Body of pancreas (tissue), 4 donors: ENCODE measurements around the gene NECTIN4. TPM values are rescaled to one million over a fixed set of nuclear protein-coding genes. Genes with fewer than 3 reads are reported as not detected.

Source experiments
- ATAC-seq: fragments of 150-250 bp; one replicate; pipeline ENCODE4 v1.9.1; 2016
- DNase-seq, 4 donors: peaks; one replicate each; pipeline ENCODE4 v3.0.0-alpha.2; 2019
- H3K27ac ChIP-seq, 4 donors: fragments of 200-600 bp; sonication (generic); 1 replicate in 3 of 4; 2 replicates in 1 of 4; pipeline versions ENCODE4 v1.5.1 to v1.6.1; 2016 to 2019; ENCODE audit warnings: mild to moderate bottlenecking in 1 of 4, mixed read lengths in 1 of 4, moderate library complexity in 1 of 4
- H3K27me3 ChIP-seq, 2 donors: fragments of 200-600 bp; sonication (generic); one replicate each; pipeline ENCODE4 v1.6.0; 2016; ENCODE audit warnings: mild to moderate bottlenecking in 1 of 2
- H3K36me3 ChIP-seq, 2 donors: fragments of 200-600 bp; sonication (generic); replicated peaks in 1 of 2; 2 replicates each; pipeline ENCODE4 v1.5.1; 2016; ENCODE audit warnings: low read depth in 2 of 2; ENCODE audit not compliant: insufficient read depth in 1 of 2
- H3K4me1 ChIP-seq: fragments of 200-600 bp; sonication (generic); one replicate; pipeline ENCODE4 v1.6.0; 2016
- H3K4me3 ChIP-seq, 2 donors: fragments of 200-600 bp; sonication (generic); 1 replicate in 1 of 2; 2 replicates in 1 of 2; pipeline ENCODE4 v1.5.1; 2016 to 2019
- H3K9me3 ChIP-seq, 3 donors: fragments of 200-600 bp; sonication (generic); 1 replicate in 2 of 3; 2 replicates in 1 of 3; pipeline ENCODE4 v1.5.1; 2016
- CTCF ChIP-seq, 7 experiments: fragments of 450-650 bp in 4 of 7; fragments of 200-600 bp in 3 of 7; sonication (generic) in 3 of 7; IDR thresholded peaks; one replicate each; pipeline ENCODE4 v1.5.1; 2016 to 2019; ENCODE audit warnings: antibody characterized with exemption in 7 of 7
- POLR2A ChIP-seq, 3 donors: fragments of 450-650 bp; IDR thresholded peaks; one replicate each; pipeline ENCODE4 v1.6.1; 2016; ENCODE audit warnings: antibody characterized with exemption in 3 of 3, mild to moderate bottlenecking in 2 of 3
- WGBS, 2 donors: methylation state at CpG; one replicate each; pipeline ENCODE4 v1.1.5; 2017; 5-methylcytosine and 5-hydroxymethylcytosine counted together
- intact Hi-C: fragments of 100-400 bp; cut with DNase I; formaldehyde crosslinking; loops from one replicate; pipeline ENCODE4 v1.15.1; 2023
- total RNA-seq, 2 donors: library from RNA; depleted of rRNA; stranded (reverse); fragments of >200 nt; gene quantifications; one replicate each; pipeline ENCODE4 v1.1.0, GENCODE V29; 2016

The NECTIN4 gene
- total RNA-seq, 2 donors from 2014 or later = 3.0 to 4.2 TPM

DNA sequence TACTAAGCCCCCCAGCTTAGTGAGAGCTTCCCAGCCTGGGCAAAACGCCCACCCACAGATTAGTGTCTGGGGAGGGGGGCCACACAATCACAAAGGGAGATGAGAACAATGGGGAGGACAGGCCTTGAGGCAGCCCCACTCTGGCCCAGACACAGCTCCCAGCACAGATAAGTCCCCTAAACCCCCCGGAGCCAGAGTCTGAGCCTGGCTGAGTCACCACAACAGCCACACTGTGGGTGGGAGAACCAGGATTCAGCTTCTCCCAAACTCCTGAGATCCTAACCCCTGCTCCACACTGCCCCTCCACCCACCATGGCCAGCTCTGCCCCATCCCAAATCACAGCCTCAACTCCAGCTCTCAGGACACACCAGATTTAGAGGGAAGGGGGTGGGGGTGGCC is 4.2 kb downstream of the NECTIN4 start:
- intact Hi-C loops = no loop called here
- no peaks in the 10 kb centered on the region for H3K36me3 ChIP-seq
- WGBS, 2 donors = 64% methylated on average over 2 of the region's 2 CpGs; no CpG with 5 or more reads in 1 of the 2 donors
- no peak overlapping the region for H3K4me3 ChIP-seq
- H3K27ac ChIP-seq = peak overlapping the region in 2 of 4 donors; percentile 70 to 84
- TF ChIP-seq POLR2A (IDR thresholded peaks at IDR 0.05) = no peak
- TF ChIP-seq CTCF (IDR thresholded peaks at IDR 0.05) = no peak
- peaks cover 75% of the 10 kb centered on the region for H3K4me1 ChIP-seq
- DNase-seq (no peak), ATAC-seq (no peak)
- H3K27me3 ChIP-seq = no peaks in the 10 kb centered on the region
- no peaks in the 10 kb centered on the region for H3K9me3 ChIP-seq

DNA sequence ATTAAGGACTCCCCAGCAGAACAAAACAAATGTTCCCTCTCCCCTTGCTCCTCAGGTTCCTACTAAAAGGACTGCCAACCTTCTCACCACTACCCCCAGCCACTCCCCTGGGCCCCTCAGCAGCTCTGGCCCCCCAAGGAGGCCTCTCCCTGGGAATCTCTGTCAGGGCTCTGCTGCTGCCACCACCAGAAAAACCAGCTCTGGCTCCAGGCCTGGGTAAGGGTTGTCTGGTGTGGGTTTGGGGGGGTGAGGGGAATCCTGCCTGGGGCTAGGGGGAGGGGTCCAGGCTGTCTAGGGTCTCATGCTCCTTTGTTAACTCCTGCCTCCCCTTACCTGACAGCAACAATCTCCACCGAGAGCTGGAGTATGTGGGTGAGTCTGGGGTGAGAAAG is 4.8 kb downstream of the NECTIN4 start:
- no peak for TF ChIP-seq CTCF (IDR thresholded peaks at IDR 0.05)
- no peak for TF ChIP-seq POLR2A (IDR thresholded peaks at IDR 0.05)
- Histone ChIP-seq H3K4me1 (peaks cover 70% of the 10 kb centered on the region), H3K4me3 (no peak overlapping the region), H3K27me3 (no peaks in the 10 kb centered on the region), H3K27ac (peak overlapping the region; percentile 70 to 84 (median 82)), H3K36me3 (no peaks in the 10 kb centered on the region), H3K9me3 (no peaks in the 10 kb centered on the region)
- ATAC-seq (no peak), DNase-seq (no peak)
- intact Hi-C loops = no loop called here
- 83 to 85% methylated on average over 1 of the region's 1 CpG for whole genome bisulfite sequencing, 2 donors

DNA sequence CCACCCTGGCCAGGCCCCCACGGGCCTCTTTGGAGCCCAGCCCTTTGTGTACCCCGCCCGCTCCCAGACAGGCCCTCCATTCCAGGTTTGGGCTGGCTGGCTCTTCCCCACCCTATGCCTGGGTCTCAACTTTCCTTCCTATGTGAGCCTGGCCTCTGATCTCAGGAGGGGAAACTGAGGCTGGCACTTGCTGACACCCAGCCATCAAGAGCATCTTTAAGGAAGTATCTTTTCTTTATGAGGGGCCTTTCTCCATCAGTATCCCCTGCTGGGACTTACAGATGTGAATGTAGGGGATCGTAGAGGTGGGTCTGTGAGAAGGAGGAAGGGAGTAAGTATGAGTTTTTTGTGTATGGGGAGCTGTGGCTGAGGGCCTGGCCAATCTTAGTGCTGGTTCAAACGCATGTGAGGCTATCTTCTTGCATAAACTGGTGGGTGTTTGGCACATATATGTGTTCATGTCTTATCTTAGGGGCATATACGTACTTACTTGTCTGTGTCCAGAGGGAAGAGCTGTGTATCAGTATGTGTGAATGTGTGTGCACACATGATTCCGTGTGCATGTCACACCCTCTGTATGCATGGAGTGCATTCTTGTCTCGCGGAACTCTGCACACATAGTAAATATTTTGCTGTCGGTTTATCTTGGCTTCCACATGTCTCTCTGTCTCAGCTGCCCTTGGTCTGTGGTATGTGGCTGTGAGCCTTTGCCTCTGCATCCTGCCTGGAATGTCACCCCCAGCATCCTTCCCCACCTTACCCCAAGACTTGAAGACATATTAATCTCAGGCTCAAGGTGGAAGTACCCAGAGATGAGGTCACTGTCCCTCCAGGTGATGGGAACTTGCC is 5.4 kb downstream of the NECTIN4 start:
- Histone ChIP-seq H3K27ac (peak overlapping the region; percentile 70 to 84 (median 82)), H3K4me1 (peaks cover 63% of the 10 kb centered on the region), H3K9me3 (no peaks in the 10 kb centered on the region), H3K36me3 (no peaks in the 10 kb centered on the region), H3K27me3 (no peaks in the 10 kb centered on the region), H3K4me3 (no peak overlapping the region)
- DNase-seq = no peak
- intact Hi-C loops = no loop called here
- ATAC-seq = no peak
- WGBS, 2 donors = 44 to 47% methylated on average over 9 to 10 of the region's 10 CpGs
- TF ChIP-seq CTCF (IDR thresholded peaks at IDR 0.05) = no peak
- no peak for TF ChIP-seq POLR2A (IDR thresholded peaks at IDR 0.05)

- intact Hi-C loops = no loop called here
- Histone ChIP-seq H3K4me1 (peaks cover 55% of the 10 kb centered on the region), H3K9me3 (no peaks in the 10 kb centered on the region), H3K27me3 (no peaks in the 10 kb centered on the region), H3K4me3 (no peak overlapping the region), H3K27ac (peak overlapping the region; percentile 70 to 84 (median 82)), H3K36me3 (no peaks in the 10 kb centered on the region)
- ATAC-seq (peak; percentile 93), DNase-seq (peak; percentile 86 to 98 (median 91))
- 47 to 80% methylated on average over 3 to 8 of the region's 8 CpGs for WGBS, 2 donors
- no peak for TF ChIP-seq POLR2A (IDR thresholded peaks at IDR 0.05)
- no peak for TF ChIP-seq CTCF (IDR thresholded peaks at IDR 0.05)
These were observed 6.2 kb downstream of the NECTIN4 start for GRCh38 chr1:161082996-161083747.
